ENCODE results near the gene VPS33A.

DNA sequence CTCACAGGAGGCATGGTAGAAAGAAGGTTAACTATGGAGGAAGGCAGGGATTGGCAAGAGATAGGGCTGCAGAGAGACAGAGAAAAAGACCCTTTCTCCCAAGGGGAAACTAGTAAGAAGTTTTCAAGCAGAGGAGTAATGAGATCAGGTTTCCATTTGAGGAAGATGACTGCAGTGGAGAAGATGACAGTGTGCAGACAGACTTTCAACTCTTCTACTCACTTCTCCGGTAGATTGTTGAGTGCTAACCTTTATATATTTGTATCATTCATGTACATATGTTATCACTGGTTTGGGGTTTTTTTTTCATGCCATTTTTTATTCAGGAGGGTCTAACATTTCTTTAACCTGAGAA is 68.7 kb downstream of the VPS33A start:
- TF ChIP-seq, protein P1, sequence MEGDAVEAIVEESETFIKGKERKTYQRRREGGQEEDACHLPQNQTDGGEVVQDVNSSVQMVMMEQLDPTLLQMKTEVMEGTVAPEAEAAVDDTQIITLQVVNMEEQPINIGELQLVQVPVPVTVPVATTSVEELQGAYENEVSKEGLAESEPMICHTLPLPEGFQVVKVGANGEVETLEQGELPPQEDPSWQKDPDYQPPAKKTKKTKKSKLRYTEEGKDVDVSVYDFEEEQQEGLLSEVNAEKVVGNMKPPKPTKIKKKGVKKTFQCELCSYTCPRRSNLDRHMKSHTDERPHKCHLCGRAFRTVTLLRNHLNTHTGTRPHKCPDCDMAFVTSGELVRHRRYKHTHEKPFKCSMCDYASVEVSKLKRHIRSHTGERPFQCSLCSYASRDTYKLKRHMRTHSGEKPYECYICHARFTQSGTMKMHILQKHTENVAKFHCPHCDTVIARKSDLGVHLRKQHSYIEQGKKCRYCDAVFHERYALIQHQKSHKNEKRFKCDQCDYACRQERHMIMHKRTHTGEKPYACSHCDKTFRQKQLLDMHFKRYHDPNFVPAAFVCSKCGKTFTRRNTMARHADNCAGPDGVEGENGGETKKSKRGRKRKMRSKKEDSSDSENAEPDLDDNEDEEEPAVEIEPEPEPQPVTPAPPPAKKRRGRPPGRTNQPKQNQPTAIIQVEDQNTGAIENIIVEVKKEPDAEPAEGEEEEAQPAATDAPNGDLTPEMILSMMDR (IDR thresholded peaks at IDR 0.05; ENCODE audit: low read length), result no peak
- TF ChIP-seq EZH2 (IDR thresholded peaks at IDR 0.05; ENCODE audit: borderline replicate concordance, low read length), result no peak
